Right atrium auricular region (tissue), 2 donors: ENCODE results near the gene CCDC87. TPM values are rescaled to one million over a fixed set of nuclear protein-coding genes. Genes with fewer than 3 reads are reported as not detected.

Source experiments
- DNase-seq: peaks from one replicate; pipeline ENCODE4 v3.0.0-alpha.2; 2019; ENCODE audit warnings: low spot score
- H3K27ac ChIP-seq, 2 donors: fragments of 200-600 bp; sonication (generic); 1 replicate in 1 of 2; 2 replicates in 1 of 2; pipeline ENCODE4 v1.5.1; 2016 to 2019
- H3K27me3 ChIP-seq, 2 donors: fragments of 200-600 bp; sonication (generic); one replicate each; pipeline versions ENCODE4 v1.5.1 to v1.6.0; 2017 to 2019
- H3K36me3 ChIP-seq: fragments of 200-600 bp; sonication (generic); one replicate; pipeline ENCODE4 v1.5.1; 2016
- H3K4me1 ChIP-seq, 2 donors: fragments of 200-600 bp; sonication (generic); one replicate each; pipeline versions ENCODE4 v1.5.1 to v1.6.0; 2017 to 2019
- H3K4me3 ChIP-seq, 2 donors: fragments of 200-600 bp; sonication (generic); 1 replicate in 1 of 2; 2 replicates in 1 of 2; pipeline ENCODE4 v1.5.1; 2017 to 2019; ENCODE audit warnings: mild to moderate bottlenecking in 1 of 2, moderate library complexity in 1 of 2
- H3K9me3 ChIP-seq, 2 donors: fragments of 200-600 bp; sonication (generic); one replicate each; pipeline ENCODE4 v1.5.1; 2019
- CTCF ChIP-seq, 2 donors: fragments of 200-600 bp; sonication (generic); IDR thresholded peaks; one replicate each; pipeline ENCODE4 v1.5.1; 2019; ENCODE audit warnings: antibody characterized with exemption in 2 of 2
- total RNA-seq, 2 donors: library from RNA; depleted of rRNA; stranded (reverse); fragments of >200 nt; gene quantifications; one replicate each; pipeline ENCODE4 v1.1.0, GENCODE V29; 2016

The CCDC87 gene
- total RNA-seq, 2 donors from 2014 or later = 0.26 to 0.86 TPM

GRCh38 chr11:66637557-66638176 is 44.8 kb upstream of the CCDC87 start:
- no peaks in the 10 kb centered on the region for H3K9me3 ChIP-seq
- no peak for DNase-seq
- H3K36me3 ChIP-seq = peaks cover 22% of the 10 kb centered on the region
- peak overlapping the region; percentile 73 to 89 for H3K4me3 ChIP-seq
- no peak for TF ChIP-seq CTCF (IDR thresholded peaks at IDR 0.05)
- no peaks in the 10 kb centered on the region for H3K27me3 ChIP-seq
- peak overlapping the region; percentile 88 to 89 for H3K27ac ChIP-seq
- H3K4me1 ChIP-seq = peaks cover 5 to 48% of the 10 kb centered on the region in 2 donors

GRCh38 chr11:66636411-66636810 is 43.5 kb upstream of the CCDC87 start:
- no peak for TF ChIP-seq CTCF (IDR thresholded peaks at IDR 0.05)
- Histone ChIP-seq H3K27ac (no peak overlapping the region), H3K36me3 (peaks cover 19% of the 10 kb centered on the region), H3K4me3 (no peak overlapping the region), H3K9me3 (no peaks in the 10 kb centered on the region), H3K27me3 (no peaks in the 10 kb centered on the region), H3K4me1 (peaks cover 5 to 36% of the 10 kb centered on the region in 2 donors)
- DNase-seq = no peak

GRCh38 chr11:66632952-66633351 is 40.1 kb upstream of the CCDC87 start:
- Histone ChIP-seq H3K9me3 (no peaks in the 10 kb centered on the region), H3K27ac (no peak overlapping the region), H3K27me3 (no peaks in the 10 kb centered on the region), H3K4me1 (peaks cover 5 to 15% of the 10 kb centered on the region in 2 donors), H3K36me3 (peaks cover 26% of the 10 kb centered on the region), H3K4me3 (no peak overlapping the region)
- no peak for TF ChIP-seq CTCF (IDR thresholded peaks at IDR 0.05)
- no peak for DNase-seq

GRCh38 chr11:66631883-66632282 is 39.0 kb upstream of the CCDC87 start:
- no peak for TF ChIP-seq CTCF (IDR thresholded peaks at IDR 0.05)
- Histone ChIP-seq H3K9me3 (no peaks in the 10 kb centered on the region), H3K4me1 (peaks cover 0 to 6% of the 10 kb centered on the region in 2 donors), H3K36me3 (peaks cover 36% of the 10 kb centered on the region), H3K27ac (no peak overlapping the region), H3K27me3 (no peaks in the 10 kb centered on the region), H3K4me3 (no peak overlapping the region)
- no peak for DNase-seq

- H3K4me1 ChIP-seq = peaks cover 0 to 19% of the 10 kb centered on the region in 2 donors
- DNase-seq = no peak
- peaks cover 61% of the 10 kb centered on the region for H3K36me3 ChIP-seq
- no peaks in the 10 kb centered on the region for H3K27me3 ChIP-seq
- H3K27ac ChIP-seq = no peak overlapping the region
- H3K9me3 ChIP-seq = no peaks in the 10 kb centered on the region
- no peak overlapping the region for H3K4me3 ChIP-seq
- TF ChIP-seq CTCF (IDR thresholded peaks at IDR 0.05) = no peak
These were observed 36.5 kb upstream of the CCDC87 start for GRCh38 chr11:66629356-66629755.

- Histone ChIP-seq H3K4me3 (no peak overlapping the region), H3K27ac (no peak overlapping the region), H3K9me3 (no peaks in the 10 kb centered on the region), H3K27me3 (no peaks in the 10 kb centered on the region), H3K36me3 (peaks cover 69% of the 10 kb centered on the region), H3K4me1 (peaks cover 0 to 29% of the 10 kb centered on the region in 2 donors)
- no peak for TF ChIP-seq CTCF (IDR thresholded peaks at IDR 0.05)
- DNase-seq = no peak
These were observed 35.3 kb upstream of the CCDC87 start for GRCh38 chr11:66628061-66628603.
